ENCODE measurements around the gene TSPEAR. TPM values are rescaled to one million over a fixed set of nuclear protein-coding genes. Genes with fewer than 3 reads are reported as not detected.

Gene TSPEAR
- total RNA-seq, 2 donors from 2014 or later: not detected

DNA sequence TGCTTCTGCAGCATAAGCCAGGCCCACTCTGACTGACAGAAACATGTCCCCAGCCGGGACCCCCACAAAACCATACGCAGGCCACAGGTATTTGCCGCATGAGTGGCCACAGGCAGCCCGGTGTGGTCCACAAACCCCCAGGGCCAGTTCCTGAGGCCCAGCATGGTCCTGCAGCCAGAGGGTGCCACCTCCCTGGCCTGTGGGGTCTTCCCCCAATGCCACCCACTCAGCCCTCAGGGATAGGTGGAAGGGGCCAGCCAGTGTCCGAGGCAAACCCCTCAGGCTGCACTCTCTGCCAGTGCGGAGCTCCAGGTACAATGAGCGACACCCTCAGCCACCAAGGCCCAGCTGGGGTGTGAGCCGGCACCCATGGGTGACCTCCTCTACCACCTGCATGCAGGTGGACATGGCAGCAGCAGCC lies 46.8 kb upstream of the TSPEAR start:
- Histone ChIP-seq H3K4me3 (no peak overlapping the region), H3K4me1 (ENCODE audit: control insufficient read depth in 1 of 2, low read depth in 2 of 2) (no peaks in the 10 kb centered on the region), H3K27ac (no peak overlapping the region), H3K9me3 (no peaks in the 10 kb centered on the region), H3K27me3 (replicated peaks; ENCODE audit: insufficient read depth) (no peaks in the 10 kb centered on the region), H3K36me3 (no peaks in the 10 kb centered on the region)
- TF ChIP-seq, protein P1, sequence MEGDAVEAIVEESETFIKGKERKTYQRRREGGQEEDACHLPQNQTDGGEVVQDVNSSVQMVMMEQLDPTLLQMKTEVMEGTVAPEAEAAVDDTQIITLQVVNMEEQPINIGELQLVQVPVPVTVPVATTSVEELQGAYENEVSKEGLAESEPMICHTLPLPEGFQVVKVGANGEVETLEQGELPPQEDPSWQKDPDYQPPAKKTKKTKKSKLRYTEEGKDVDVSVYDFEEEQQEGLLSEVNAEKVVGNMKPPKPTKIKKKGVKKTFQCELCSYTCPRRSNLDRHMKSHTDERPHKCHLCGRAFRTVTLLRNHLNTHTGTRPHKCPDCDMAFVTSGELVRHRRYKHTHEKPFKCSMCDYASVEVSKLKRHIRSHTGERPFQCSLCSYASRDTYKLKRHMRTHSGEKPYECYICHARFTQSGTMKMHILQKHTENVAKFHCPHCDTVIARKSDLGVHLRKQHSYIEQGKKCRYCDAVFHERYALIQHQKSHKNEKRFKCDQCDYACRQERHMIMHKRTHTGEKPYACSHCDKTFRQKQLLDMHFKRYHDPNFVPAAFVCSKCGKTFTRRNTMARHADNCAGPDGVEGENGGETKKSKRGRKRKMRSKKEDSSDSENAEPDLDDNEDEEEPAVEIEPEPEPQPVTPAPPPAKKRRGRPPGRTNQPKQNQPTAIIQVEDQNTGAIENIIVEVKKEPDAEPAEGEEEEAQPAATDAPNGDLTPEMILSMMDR (IDR thresholded peaks at IDR 0.05): no peak
- no peak for ATAC-seq (ENCODE audit: insufficient number of reproducible peaks, low FRiP score, low read depth)
- DNase-seq (ENCODE audit: low spot score): no peak

DNA sequence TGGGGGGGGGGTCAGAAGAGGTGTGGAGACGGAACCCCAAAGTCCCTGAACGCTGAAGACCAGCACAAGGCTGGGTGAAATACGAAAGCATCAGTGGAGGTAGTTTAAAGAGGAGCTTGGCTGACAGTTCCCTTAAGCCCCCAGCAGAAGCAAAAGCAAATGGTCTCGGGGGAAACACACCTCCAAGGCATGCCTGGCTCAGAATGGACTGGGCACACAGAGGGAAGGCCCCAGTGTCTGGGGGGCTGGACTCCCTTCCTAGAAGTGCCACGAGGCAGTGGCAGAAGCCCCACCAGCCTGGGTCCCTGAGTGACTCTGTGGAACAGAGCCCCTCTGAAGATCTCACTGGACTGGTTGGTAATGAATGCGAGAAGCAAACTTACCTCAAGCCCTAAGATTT lies 46.4 kb upstream of the TSPEAR start:
- Histone ChIP-seq H3K9me3 (no peaks in the 10 kb centered on the region), H3K4me3 (no peak overlapping the region), H3K27ac (no peak overlapping the region), H3K27me3 (replicated peaks; ENCODE audit: insufficient read depth) (no peaks in the 10 kb centered on the region), H3K36me3 (no peaks in the 10 kb centered on the region), H3K4me1 (ENCODE audit: control insufficient read depth in 1 of 2, low read depth in 2 of 2) (no peaks in the 10 kb centered on the region)
- TF ChIP-seq, protein P1 (IDR thresholded peaks at IDR 0.05): no peak
- ATAC-seq (ENCODE audit: insufficient number of reproducible peaks, low FRiP score, low read depth) (no peak), DNase-seq (ENCODE audit: low spot score) (no peak)

DNA sequence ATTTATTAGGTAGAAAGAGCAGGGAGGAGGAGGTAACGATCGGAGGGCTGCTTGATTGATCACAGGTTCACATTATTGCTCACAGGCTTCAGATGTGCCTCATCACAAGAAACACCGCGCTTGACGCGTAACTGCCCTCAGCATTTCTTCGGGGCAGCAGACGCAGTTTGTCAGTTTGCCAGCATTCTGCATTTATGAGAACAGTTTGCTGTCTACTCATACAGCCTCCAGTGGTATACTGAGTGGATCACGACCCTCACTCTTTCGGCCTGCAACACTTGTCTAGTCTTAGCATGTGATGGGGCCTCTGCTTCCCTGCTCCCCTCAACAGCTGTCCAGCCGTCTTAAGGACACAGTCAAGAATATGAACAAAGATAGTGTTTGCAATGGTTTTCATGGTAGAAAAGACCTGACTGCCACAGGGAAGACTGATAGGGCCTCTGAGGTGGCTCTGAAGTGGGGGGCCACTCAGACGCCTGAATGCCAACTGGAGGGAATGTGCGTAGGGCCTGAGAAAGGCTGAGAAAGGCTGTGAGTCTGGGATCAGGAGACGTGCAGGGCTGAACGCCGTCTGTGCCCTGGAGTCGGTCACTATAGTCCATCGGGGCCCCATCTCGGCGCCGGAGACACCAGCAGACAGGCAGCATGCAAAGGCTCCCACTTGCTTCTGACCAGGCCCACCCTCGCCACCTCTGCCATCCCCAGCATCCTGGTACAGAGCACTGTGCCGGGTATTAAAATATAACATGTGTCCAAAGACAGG lies 45.2 kb upstream of the TSPEAR start:
- no peak for ATAC-seq (ENCODE audit: insufficient number of reproducible peaks, low FRiP score, low read depth)
- H3K4me3 ChIP-seq: no peak overlapping the region
- H3K27ac ChIP-seq: no peak overlapping the region
- H3K4me1 ChIP-seq (ENCODE audit: control insufficient read depth in 1 of 2, low read depth in 2 of 2): no peaks in the 10 kb centered on the region
- no peaks in the 10 kb centered on the region for H3K27me3 ChIP-seq (replicated peaks; ENCODE audit: insufficient read depth)
- no peaks in the 10 kb centered on the region for H3K36me3 ChIP-seq
- no peak for DNase-seq (ENCODE audit: low spot score)
- no peaks in the 10 kb centered on the region for H3K9me3 ChIP-seq
- TF ChIP-seq, protein P1 (IDR thresholded peaks at IDR 0.05): no peak

DNA sequence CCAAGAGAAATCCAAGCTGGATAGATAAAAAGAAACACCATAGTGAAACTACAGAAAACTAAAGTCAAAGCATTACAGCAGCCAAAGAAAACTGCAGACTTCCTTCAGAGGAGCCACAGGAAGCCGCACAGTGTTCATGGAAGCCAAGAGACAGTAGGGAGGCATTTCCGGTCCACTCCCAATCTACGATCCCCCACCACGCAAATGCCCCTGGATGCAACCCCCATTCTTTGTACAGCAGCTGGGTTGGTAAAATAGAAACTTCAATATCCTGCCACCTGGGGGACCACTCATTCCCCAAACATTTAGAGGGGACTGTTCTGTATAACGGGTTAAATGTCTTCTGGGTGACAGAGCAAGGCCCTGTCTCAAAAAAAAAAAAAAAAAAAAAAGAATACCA lies 43.9 kb upstream of the TSPEAR start:
- no peak overlapping the region for H3K4me3 ChIP-seq
- no peaks in the 10 kb centered on the region for H3K4me1 ChIP-seq (ENCODE audit: control insufficient read depth in 1 of 2, low read depth in 2 of 2)
- DNase-seq (ENCODE audit: low spot score) (no peak), ATAC-seq (ENCODE audit: insufficient number of reproducible peaks, low FRiP score, low read depth) (no peak)
- no peak overlapping the region for H3K27ac ChIP-seq
- H3K9me3 ChIP-seq: no peaks in the 10 kb centered on the region
- TF ChIP-seq, protein P1 (IDR thresholded peaks at IDR 0.05): no peak
- no peaks in the 10 kb centered on the region for H3K27me3 ChIP-seq (replicated peaks; ENCODE audit: insufficient read depth)
- H3K36me3 ChIP-seq: no peaks in the 10 kb centered on the region

DNA sequence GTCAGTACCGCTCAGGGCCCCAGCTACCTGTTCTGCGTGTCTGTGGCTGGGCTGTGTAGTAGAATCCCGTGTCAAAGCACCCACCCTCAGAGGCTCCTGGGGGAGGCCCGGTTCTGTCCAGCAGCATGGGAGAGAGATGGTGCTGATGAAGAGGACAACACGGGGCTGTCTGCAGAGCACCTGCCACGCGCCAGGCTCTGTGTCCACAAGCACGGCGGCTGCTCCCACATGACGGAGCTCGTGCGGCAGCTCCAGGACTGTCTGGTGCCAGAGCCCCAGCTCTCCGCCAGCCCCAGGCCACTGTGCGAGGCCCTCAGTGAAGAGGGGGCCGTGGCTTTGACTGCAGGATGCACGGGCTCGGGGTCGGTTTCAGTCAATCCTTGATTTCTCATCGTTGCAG lies 42.0 kb upstream of the TSPEAR start:
- TF ChIP-seq, protein P1 (IDR thresholded peaks at IDR 0.05): no peak
- Histone ChIP-seq H3K4me3 (no peak overlapping the region), H3K9me3 (no peaks in the 10 kb centered on the region), H3K27me3 (replicated peaks; ENCODE audit: insufficient read depth) (peaks cover 5% of the 10 kb centered on the region), H3K4me1 (ENCODE audit: control insufficient read depth in 1 of 2, low read depth in 2 of 2) (no peaks in the 10 kb centered on the region), H3K36me3 (no peaks in the 10 kb centered on the region), H3K27ac (no peak overlapping the region)
- ATAC-seq (ENCODE audit: insufficient number of reproducible peaks, low FRiP score, low read depth) (no peak), DNase-seq (ENCODE audit: low spot score) (no peak)
